Prostate gland (tissue), 2 donors: ENCODE measurements around the gene PKN2. TPM values are rescaled to one million over a fixed set of nuclear protein-coding genes. Genes with fewer than 3 reads are reported as not detected.

ENCODE experiments used
- DNase-seq: peaks from one replicate; pipeline ENCODE4 v3.0.0-alpha.2; 2019; ENCODE audit warnings: low spot score
- H3K27ac ChIP-seq, 2 donors: fragments of 200-600 bp; sonication (generic); 2 replicates each; pipeline ENCODE4 v1.5.1; 2017 to 2019
- H3K27me3 ChIP-seq: fragments of 200-600 bp; sonication (generic); replicated peaks from 2 replicates; pipeline ENCODE4 v1.5.1; 2019; ENCODE audit not compliant: insufficient read depth
- H3K36me3 ChIP-seq, 2 donors: fragments of 200-600 bp; sonication (generic); 1 replicate in 1 of 2; 2 replicates in 1 of 2; pipeline versions ENCODE4 v1.5.1 to v1.8.1; 2017 to 2019
- H3K4me1 ChIP-seq: fragments of 200-600 bp; sonication (generic); replicated peaks from 2 replicates; pipeline ENCODE4 v1.5.1; 2019
- H3K4me3 ChIP-seq, 2 donors: fragments of 200-600 bp; sonication (generic); 2 replicates each; pipeline ENCODE4 v1.5.1; 2017 to 2019
- H3K9me3 ChIP-seq: fragments of 200-600 bp; sonication (generic); 2 replicates; pipeline ENCODE4 v1.5.1; 2017
- CTCF ChIP-seq, 4 experiments: fragments of 200-600 bp in 2 of 4; fragments of 450-650 bp in 2 of 4; sonication (generic) in 2 of 4; IDR thresholded peaks; 1 replicate in 3 of 4; 2 replicates in 1 of 4; pipeline ENCODE4 v1.5.1; 2016 to 2019; ENCODE audit warnings: antibody characterized with exemption in 4 of 4, mild to moderate bottlenecking in 2 of 4, moderate library complexity in 2 of 4
- POLR2A ChIP-seq: fragments of 450-650 bp; IDR thresholded peaks from one replicate; pipeline ENCODE4 v1.6.1; 2016; ENCODE audit warnings: antibody characterized with exemption, mild to moderate bottlenecking
- POLR2AphosphoS5 ChIP-seq: sonication (generic); formaldehyde crosslinking; IDR thresholded peaks from one replicate; pipeline ENCODE4 v1.6.1; 2017; ENCODE audit warnings: antibody characterized with exemption
- WGBS: methylation state at CpG from one replicate; pipeline ENCODE4 v1.1.5; 2018; 5-methylcytosine and 5-hydroxymethylcytosine counted together
- intact Hi-C: fragments of 100-400 bp; cut with DNase I; formaldehyde crosslinking; loops from one replicate; pipeline ENCODE4 v1.14.2; 2022
- total RNA-seq, 2 donors: library from RNA; depleted of rRNA; stranded (reverse); fragments of >200 nt; gene quantifications; one replicate each; pipeline ENCODE4 v1.1.0, GENCODE V29; 2016

Gene PKN2
- total RNA-seq, 2 donors from 2014 or later, result 35.2 to 36.2 TPM

- H3K27me3 ChIP-seq, result no peaks in the 10 kb centered on the region
- H3K9me3 ChIP-seq, result no peaks in the 10 kb centered on the region
- no peak overlapping the region for H3K27ac ChIP-seq
- H3K4me3 ChIP-seq, result no peak overlapping the region
- no peaks in the 10 kb centered on the region for H3K4me1 ChIP-seq
- DNase-seq, result no peak
- intact Hi-C loops, result no loop called here
- TF ChIP-seq POLR2AphosphoS5 (no peak), POLR2A (no peak), CTCF (IDR thresholded peaks at IDR 0.05) (no peak)
- H3K36me3 ChIP-seq, result no peaks in the 10 kb centered on the region
- 91% methylated on average over 5 of the region's 5 CpGs for WGBS
These were observed 84.7 kb downstream of the PKN2 start for GRCh38 chr1:88768816-88769215.

- 99% methylated on average over 3 of the region's 3 CpGs for WGBS
- Histone ChIP-seq H3K4me1 (no peaks in the 10 kb centered on the region), H3K36me3 (no peaks in the 10 kb centered on the region), H3K27ac (no peak overlapping the region), H3K27me3 (no peaks in the 10 kb centered on the region), H3K4me3 (no peak overlapping the region), H3K9me3 (no peaks in the 10 kb centered on the region)
- intact Hi-C loops, result no loop called here
- DNase-seq, result no peak
- TF ChIP-seq POLR2A (no peak), POLR2AphosphoS5 (no peak), CTCF (IDR thresholded peaks at IDR 0.05) (no peak)
These were observed 89.6 kb downstream of the PKN2 start for GRCh38 chr1:88773540-88774150.

GRCh38 chr1:88774151-88774556, 90.1 kb downstream of the PKN2 start:
- 86% methylated on average over 1 of the region's 1 CpG for WGBS
- Histone ChIP-seq H3K9me3 (no peaks in the 10 kb centered on the region), H3K4me3 (no peak overlapping the region), H3K27me3 (no peaks in the 10 kb centered on the region), H3K27ac (no peak overlapping the region), H3K36me3 (no peaks in the 10 kb centered on the region), H3K4me1 (no peaks in the 10 kb centered on the region)
- intact Hi-C loops, result no loop called here
- no peak for DNase-seq
- TF ChIP-seq POLR2A (no peak), CTCF (IDR thresholded peaks at IDR 0.05) (no peak), POLR2AphosphoS5 (no peak)

DNA sequence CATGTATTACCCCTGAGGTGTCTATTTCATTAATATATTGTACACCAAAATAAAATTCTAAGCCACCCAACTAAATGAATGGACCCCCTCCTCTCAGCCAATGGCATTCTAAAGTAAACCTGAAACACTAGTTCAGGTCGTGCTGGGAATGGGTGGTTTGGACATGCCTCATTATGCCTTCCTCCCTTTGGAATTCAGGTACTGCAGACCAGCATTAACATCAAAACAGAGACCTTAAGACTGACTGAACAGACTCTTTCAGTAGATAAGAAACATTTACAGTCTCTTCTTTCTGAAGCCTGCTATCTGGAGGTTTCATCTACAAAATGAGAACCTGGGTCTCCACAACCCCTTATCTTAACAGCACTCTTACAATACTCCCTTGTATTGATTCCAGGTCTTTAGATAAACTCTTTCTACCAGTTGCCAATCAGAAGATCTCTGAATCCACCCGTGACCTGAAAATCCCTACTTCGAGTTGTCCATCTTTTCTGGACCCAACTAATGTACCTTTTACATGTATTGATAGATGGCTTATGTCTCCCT, 93.6 kb downstream of the PKN2 start:
- TF ChIP-seq POLR2AphosphoS5 (no peak), CTCF (IDR thresholded peaks at IDR 0.05) (no peak), POLR2A (no peak)
- WGBS, result 80% methylated on average over 3 of the region's 3 CpGs

GRCh38 chr1:88779880-88780279, 95.8 kb downstream of the PKN2 start:
- no peak overlapping the region for H3K27ac ChIP-seq
- intact Hi-C loops, result no loop called here
- no peaks in the 10 kb centered on the region for H3K36me3 ChIP-seq
- no peak for TF ChIP-seq CTCF (IDR thresholded peaks at IDR 0.05)
- TF ChIP-seq POLR2AphosphoS5, result no peak
- TF ChIP-seq POLR2A, result no peak
- no peak overlapping the region for H3K4me3 ChIP-seq
- H3K4me1 ChIP-seq, result no peaks in the 10 kb centered on the region
- no peak for DNase-seq
- no peaks in the 10 kb centered on the region for H3K9me3 ChIP-seq
- H3K27me3 ChIP-seq, result no peaks in the 10 kb centered on the region

More for the DNA sequence above, 93.6 kb downstream of the PKN2 start:
- Histone ChIP-seq H3K36me3 (no peaks in the 10 kb centered on the region), H3K4me1 (no peaks in the 10 kb centered on the region), H3K27ac (no peak overlapping the region), H3K9me3 (no peaks in the 10 kb centered on the region), H3K4me3 (no peak overlapping the region), H3K27me3 (no peaks in the 10 kb centered on the region)
- no peak for DNase-seq
- intact Hi-C loops, result no loop called here
